Parathyroid adenoma (tissue), 2 donors: Measurements from ENCODE around the gene VDAC1.

Source experiments
- H2AFZ ChIP-seq: fragments of 300-600 bp; sonication (generic); one replicate; pipeline ENCODE4 v1.7.0; 2017; ENCODE audit warnings: antibody characterized with exemption, mild to moderate bottlenecking
- H3K27ac ChIP-seq: fragments of 300-600 bp; sonication (generic); one replicate; pipeline ENCODE4 v1.7.0; 2017
- H3K27me3 ChIP-seq: fragments of 300-600 bp; sonication (generic); one replicate; pipeline ENCODE4 v1.7.0; 2017; ENCODE audit warnings: low read length; ENCODE audit not compliant: control insufficient read depth, insufficient read depth
- H3K36me3 ChIP-seq: fragments of 300-600 bp; sonication (generic); one replicate; pipeline ENCODE4 v1.7.0; 2017; ENCODE audit warnings: low read length; ENCODE audit not compliant: control insufficient read depth, insufficient read depth
- H3K4me1 ChIP-seq: fragments of 300-600 bp; sonication (generic); one replicate; pipeline ENCODE4 v1.7.0; 2017; ENCODE audit warnings: control low read depth
- H3K4me2 ChIP-seq: fragments of 300-600 bp; sonication (generic); one replicate; pipeline ENCODE4 v1.7.0; 2017; ENCODE audit warnings: low read length
- H3K4me3 ChIP-seq: fragments of 300-600 bp; sonication (generic); one replicate; pipeline ENCODE4 v1.7.0; 2017; ENCODE audit warnings: low read depth, low read length
- H3K79me2 ChIP-seq: fragments of 300-600 bp; sonication (generic); one replicate; pipeline ENCODE4 v1.7.0; 2017; ENCODE audit warnings: control low read depth
- H3K9ac ChIP-seq: fragments of 300-600 bp; sonication (generic); one replicate; pipeline ENCODE4 v1.7.0; 2017; ENCODE audit warnings: mild to moderate bottlenecking
- H3K9me3 ChIP-seq: fragments of 300-600 bp; sonication (generic); one replicate; pipeline ENCODE4 v1.7.0; 2017; ENCODE audit warnings: low read length; ENCODE audit not compliant: control insufficient read depth
- TF ChIP-seq, protein P1 (sequence below): fragments of 300-600 bp; sonication (generic); IDR thresholded peaks from one replicate; pipeline ENCODE4 v1.7.0; 2017; ENCODE audit warnings: antibody characterized with exemption, mild to moderate bottlenecking
- donor health status: primary hyperparathyroidism.

Gene VDAC1

GRCh38 chr5:134026521-134027287, 21.9 kb upstream of the VDAC1 start:
- Histone ChIP-seq H3K27ac (no peak overlapping the region), H3K9me3 (no peaks in the 10 kb centered on the region), H3K27me3 (no peaks in the 10 kb centered on the region), H3K4me3 (no peak overlapping the region), H3K4me2 (no peak overlapping the region), H3K36me3 (no peaks in the 10 kb centered on the region), H2AFZ (no peak overlapping the region), H3K4me1 (no peaks in the 10 kb centered on the region), H3K9ac (no peak overlapping the region), H3K79me2 (no peaks in the 10 kb centered on the region)
- TF ChIP-seq, protein P1, sequence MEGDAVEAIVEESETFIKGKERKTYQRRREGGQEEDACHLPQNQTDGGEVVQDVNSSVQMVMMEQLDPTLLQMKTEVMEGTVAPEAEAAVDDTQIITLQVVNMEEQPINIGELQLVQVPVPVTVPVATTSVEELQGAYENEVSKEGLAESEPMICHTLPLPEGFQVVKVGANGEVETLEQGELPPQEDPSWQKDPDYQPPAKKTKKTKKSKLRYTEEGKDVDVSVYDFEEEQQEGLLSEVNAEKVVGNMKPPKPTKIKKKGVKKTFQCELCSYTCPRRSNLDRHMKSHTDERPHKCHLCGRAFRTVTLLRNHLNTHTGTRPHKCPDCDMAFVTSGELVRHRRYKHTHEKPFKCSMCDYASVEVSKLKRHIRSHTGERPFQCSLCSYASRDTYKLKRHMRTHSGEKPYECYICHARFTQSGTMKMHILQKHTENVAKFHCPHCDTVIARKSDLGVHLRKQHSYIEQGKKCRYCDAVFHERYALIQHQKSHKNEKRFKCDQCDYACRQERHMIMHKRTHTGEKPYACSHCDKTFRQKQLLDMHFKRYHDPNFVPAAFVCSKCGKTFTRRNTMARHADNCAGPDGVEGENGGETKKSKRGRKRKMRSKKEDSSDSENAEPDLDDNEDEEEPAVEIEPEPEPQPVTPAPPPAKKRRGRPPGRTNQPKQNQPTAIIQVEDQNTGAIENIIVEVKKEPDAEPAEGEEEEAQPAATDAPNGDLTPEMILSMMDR, result no peak

GRCh38 chr5:134025786-134026185, 21.0 kb upstream of the VDAC1 start:
- Histone ChIP-seq H3K4me1 (no peaks in the 10 kb centered on the region), H3K36me3 (no peaks in the 10 kb centered on the region), H3K27ac (no peak overlapping the region), H3K9ac (no peak overlapping the region), H3K9me3 (no peaks in the 10 kb centered on the region), H3K4me2 (no peak overlapping the region), H3K79me2 (no peaks in the 10 kb centered on the region), H3K27me3 (no peaks in the 10 kb centered on the region), H2AFZ (no peak overlapping the region), H3K4me3 (no peak overlapping the region)
- TF ChIP-seq, protein P1, result no peak

GRCh38 chr5:134024811-134025210, 20.0 kb upstream of the VDAC1 start:
- H3K79me2 ChIP-seq, result no peaks in the 10 kb centered on the region
- H3K4me2 ChIP-seq, result no peak overlapping the region
- no peaks in the 10 kb centered on the region for H3K9me3 ChIP-seq
- TF ChIP-seq, protein P1, result no peak
- no peak overlapping the region for H3K27ac ChIP-seq
- H3K4me1 ChIP-seq, result no peaks in the 10 kb centered on the region
- no peaks in the 10 kb centered on the region for H3K27me3 ChIP-seq
- H3K9ac ChIP-seq, result no peak overlapping the region
- H3K4me3 ChIP-seq, result no peak overlapping the region
- no peak overlapping the region for H2AFZ ChIP-seq
- H3K36me3 ChIP-seq, result no peaks in the 10 kb centered on the region

DNA sequence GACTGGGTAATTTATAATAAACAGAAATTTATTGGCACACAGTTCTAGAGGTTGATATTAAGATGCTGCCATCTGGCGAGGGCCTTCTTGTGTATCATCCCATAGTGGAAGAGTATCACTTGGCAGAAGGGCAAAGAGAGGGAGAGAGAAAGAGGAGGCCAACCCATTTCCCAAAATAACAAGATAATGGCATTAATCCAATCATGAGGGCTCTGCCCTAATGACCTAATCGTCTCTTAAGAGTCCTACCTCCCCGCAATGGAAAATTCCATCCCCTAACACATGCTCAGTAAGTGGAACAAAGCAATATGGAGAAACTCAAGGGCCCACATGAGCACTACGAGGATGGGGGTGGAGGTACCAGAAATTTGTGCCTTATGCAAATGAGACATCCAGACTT, 17.6 kb upstream of the VDAC1 start:
- Histone ChIP-seq H3K79me2 (no peaks in the 10 kb centered on the region), H3K9me3 (no peaks in the 10 kb centered on the region), H3K4me2 (no peak overlapping the region), H3K27ac (no peak overlapping the region), H3K27me3 (no peaks in the 10 kb centered on the region), H3K4me3 (no peak overlapping the region), H3K4me1 (no peaks in the 10 kb centered on the region), H3K9ac (no peak overlapping the region), H3K36me3 (no peaks in the 10 kb centered on the region), H2AFZ (no peak overlapping the region)
- TF ChIP-seq, protein P1, result no peak

- H2AFZ ChIP-seq, result no peak overlapping the region
- H3K79me2 ChIP-seq, result no peaks in the 10 kb centered on the region
- H3K27me3 ChIP-seq, result no peaks in the 10 kb centered on the region
- no peak overlapping the region for H3K4me2 ChIP-seq
- TF ChIP-seq, protein P1, result no peak
- H3K9ac ChIP-seq, result no peak overlapping the region
- H3K27ac ChIP-seq, result no peak overlapping the region
- H3K9me3 ChIP-seq, result no peaks in the 10 kb centered on the region
- H3K4me1 ChIP-seq, result no peaks in the 10 kb centered on the region
- H3K4me3 ChIP-seq, result no peak overlapping the region
- H3K36me3 ChIP-seq, result no peaks in the 10 kb centered on the region
These were observed 15.4 kb upstream of the VDAC1 start for GRCh38 chr5:134020188-134020587.
